Stimulated activated CD8-positive, alpha-beta memory T cell treated with anti-CD3 and anti-CD28 coated beads, Interleukin-15, amount 100 ng/mL, for 4 hours (primary cell): ENCODE measurements around the gene ZFAND3.

Experiments used
- DNase-seq, 2 donors: peaks; one replicate each; pipeline ENCODE4 v3.0.0-alpha.2; 2020; ENCODE audit warnings: low read depth in 2 of 2

The ZFAND3 gene

GRCh38 chr6:37819177-37819801 lies at the start of gene ZFAND3:
Gene ZFAND3, plus strand, starts transcription at chr6:37819727. Its CDS starts 219 bp downstream, at chr6:37819946.
- peak; percentile 85 to 86 for DNase-seq

- DNase-seq, result no peak
These were observed 45.4 kb upstream of the ZFAND3 start for GRCh38 chr6:37774028-37774680.

- DNase-seq, result no peak
These were observed 43.0 kb upstream of the ZFAND3 start for GRCh38 chr6:37776566-37776965.

- DNase-seq, result no peak
These were observed 42.2 kb upstream of the ZFAND3 start for GRCh38 chr6:37777272-37777834.

- DNase-seq, result no peak
These were observed 40.3 kb upstream of the ZFAND3 start for GRCh38 chr6:37779111-37779800.

- no peak for DNase-seq
These were observed 39.5 kb upstream of the ZFAND3 start for GRCh38 chr6:37779902-37780628.

GRCh38 chr6:37781788-37782187 lies 37.7 kb upstream of the ZFAND3 start:
- no peak for DNase-seq

- no peak for DNase-seq
These were observed 36.3 kb upstream of the ZFAND3 start for GRCh38 chr6:37783025-37783855.

- DNase-seq, result no peak
These were observed 35.5 kb upstream of the ZFAND3 start for GRCh38 chr6:37783856-37784584.

- DNase-seq, result no peak
These were observed 35.0 kb upstream of the ZFAND3 start for GRCh38 chr6:37784585-37784967.

GRCh38 chr6:37785002-37785662 lies 34.4 kb upstream of the ZFAND3 start:
- no peak for DNase-seq

GRCh38 chr6:37785663-37786270 lies 33.8 kb upstream of the ZFAND3 start:
- no peak for DNase-seq

GRCh38 chr6:37787216-37787615 lies 32.3 kb upstream of the ZFAND3 start:
- DNase-seq, result no peak

- DNase-seq, result no peak
These were observed 31.3 kb upstream of the ZFAND3 start for GRCh38 chr6:37788259-37788658.

GRCh38 chr6:37791156-37791919 lies 28.2 kb upstream of the ZFAND3 start:
- peak; percentile 64 to 71 for DNase-seq

GRCh38 chr6:37792457-37793033 lies 27.0 kb upstream of the ZFAND3 start:
- DNase-seq, result no peak

- no peak for DNase-seq
These were observed 26.5 kb upstream of the ZFAND3 start for GRCh38 chr6:37793067-37793466.

- DNase-seq, result no peak
These were observed 24.7 kb upstream of the ZFAND3 start for GRCh38 chr6:37794825-37795224.
